NCI-H2107 treated with DMSO at 0.1 percent for 48 hours (cell line): ENCODE measurements around the gene MARCKS.

Experiments used
- DNase-seq: peaks from one replicate; lab custom pipeline; 2025; ENCODE audit not compliant: unreplicated experiment; lab: John Stamatoyannopoulos, UW

Gene MARCKS

GRCh38 chr6:113856625-113857555 is at the start of gene MARCKS:
MARCKS (plus strand) TSS chr6:113857345; CDS start chr6:113857746, 401 bp downstream.
- DNase-seq, result peak; percentile 91

- DNase-seq, result no peak
These were observed 47.3 kb upstream of the MARCKS start for GRCh38 chr6:113809826-113810225.

GRCh38 chr6:113813142-113813541 is 44.0 kb upstream of the MARCKS start:
- DNase-seq, result no peak

- DNase-seq, result no peak
These were observed 38.6 kb upstream of the MARCKS start for GRCh38 chr6:113818578-113818977.

GRCh38 chr6:113819169-113819830 is 37.8 kb upstream of the MARCKS start:
- DNase-seq, result no peak

GRCh38 chr6:113820761-113821160 is 36.4 kb upstream of the MARCKS start:
- no peak for DNase-seq

GRCh38 chr6:113821445-113821844 is 35.7 kb upstream of the MARCKS start:
- no peak for DNase-seq

- no peak for DNase-seq
These were observed 33.2 kb upstream of the MARCKS start for GRCh38 chr6:113823916-113824315.

GRCh38 chr6:113824411-113824810 is 32.7 kb upstream of the MARCKS start:
- DNase-seq, result no peak

GRCh38 chr6:113824866-113825265 is 32.3 kb upstream of the MARCKS start:
- DNase-seq, result no peak

GRCh38 chr6:113825781-113826180 is 31.4 kb upstream of the MARCKS start:
- DNase-seq, result peak; percentile 84

GRCh38 chr6:113828984-113829695 is 28.0 kb upstream of the MARCKS start:
- DNase-seq, result no peak

- no peak for DNase-seq
These were observed 27.5 kb upstream of the MARCKS start for GRCh38 chr6:113829696-113830045.

- DNase-seq, result no peak
These were observed 27.0 kb upstream of the MARCKS start for GRCh38 chr6:113830140-113830539.

GRCh38 chr6:113833537-113833936 is 23.6 kb upstream of the MARCKS start:
- no peak for DNase-seq

- DNase-seq, result no peak
These were observed 20.0 kb upstream of the MARCKS start for GRCh38 chr6:113837170-113837569.

GRCh38 chr6:113842165-113842564 is 15.0 kb upstream of the MARCKS start:
- no peak for DNase-seq

- DNase-seq, result no peak
These were observed 13.6 kb upstream of the MARCKS start for GRCh38 chr6:113843500-113844073.

- no peak for DNase-seq
These were observed 10.6 kb upstream of the MARCKS start for GRCh38 chr6:113846577-113846976.

- no peak for DNase-seq
These were observed 9.7 kb upstream of the MARCKS start for GRCh38 chr6:113847447-113847846.

- DNase-seq, result no peak
These were observed 8.9 kb upstream of the MARCKS start for GRCh38 chr6:113848280-113848679.
